ENCODE measurements around the gene CD1C.

DNA sequence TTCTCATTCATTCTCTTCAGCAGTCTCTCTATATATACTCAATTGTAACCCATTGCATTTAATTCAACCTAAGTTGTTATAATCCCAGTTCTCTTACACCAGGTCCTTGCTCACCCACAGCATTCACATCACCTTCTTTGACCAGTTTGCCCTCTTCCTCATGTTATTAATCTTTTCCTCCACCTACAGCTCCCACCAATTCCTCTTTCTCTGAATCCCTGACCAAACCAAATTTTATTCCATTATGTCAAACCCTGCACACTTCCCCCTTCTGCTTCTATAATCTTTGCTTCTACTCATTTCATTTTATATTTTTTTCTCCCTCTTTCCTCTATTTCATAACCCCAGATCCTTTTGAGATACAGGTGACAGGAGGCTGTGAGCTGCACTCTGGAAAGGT is 34.1 kb upstream of the CD1C start:
- TF ChIP-seq FOXM1 (IDR thresholded peaks at IDR 0.05; ENCODE audit: borderline replicate concordance, low read depth) = no peak
- no peak for TF ChIP-seq CEBPB (IDR thresholded peaks at IDR 0.05)
- TF ChIP-seq ZBTB7A (IDR thresholded peaks at IDR 0.05; ENCODE audit: low read depth) = no peak
- no peak for TF ChIP-seq YY1 (IDR thresholded peaks at IDR 0.05; ENCODE audit: low read depth)
- no peak for TF ChIP-seq EP300 (IDR thresholded peaks at IDR 0.05; ENCODE audit: borderline replicate concordance)
